Activated naive CD4-positive, alpha-beta T cell treated with Interleukin-2 at 50 U/mL for 16 hours (primary cell): Measurements from ENCODE around the gene ABL1.
A peak's percentile ranks its signal among the peaks of the same experiment; 100 is the strongest.
"Not testable (repeated sequence)": the region's sequence is repeated elsewhere in the genome, so short reads cannot be mapped to it uniquely, and the experiment has no call there.

ENCODE experiments used
- DNase-seq: peaks from one replicate; pipeline ENCODE4 v3.0.0-alpha.2; 2020

ABL1 gene

GRCh38 chr9:130834371-130835336 is at the start of gene ABL1:
Gene ABL1 (plus strand): TSS chr9:130835254. CDS start chr9:130835447, 193 bp downstream.
- peak; percentile 67 for DNase-seq

DNA sequence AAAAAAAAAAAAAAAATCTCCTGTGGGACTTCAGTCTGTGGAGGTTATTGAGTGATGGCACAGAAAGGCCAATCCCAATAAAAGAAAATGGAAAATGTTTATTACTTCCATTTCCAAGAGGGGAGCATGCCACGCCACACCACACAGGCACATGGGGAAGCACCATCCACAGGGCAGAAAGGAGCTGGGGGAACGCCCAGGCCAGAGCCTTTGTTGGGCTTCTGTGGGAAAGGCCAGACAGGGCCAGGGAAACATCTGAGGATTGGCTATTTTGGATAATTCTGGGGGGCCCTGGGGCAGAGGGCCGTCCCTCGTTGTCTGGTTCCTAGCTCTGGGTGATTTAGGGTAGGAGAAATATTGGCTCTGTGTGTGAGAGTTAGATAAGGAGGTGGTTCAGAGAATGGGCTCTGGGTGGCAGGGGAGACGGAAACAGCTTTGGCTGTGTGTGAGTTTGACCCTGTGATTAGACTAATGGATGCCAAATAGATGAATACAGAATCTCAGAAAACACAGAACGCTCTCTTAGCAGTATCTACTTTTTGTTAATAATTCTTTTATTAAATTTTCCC is 49.0 kb upstream of the ABL1 start:
- no peak for DNase-seq

- no peak for DNase-seq
These were observed 48.5 kb upstream of the ABL1 start for GRCh38 chr9:130786526-130786925.

- DNase-seq = no peak
These were observed 45.0 kb upstream of the ABL1 start for GRCh38 chr9:130789747-130790672.

GRCh38 chr9:130791303-130791894 is 43.7 kb upstream of the ABL1 start:
- no peak for DNase-seq

DNA sequence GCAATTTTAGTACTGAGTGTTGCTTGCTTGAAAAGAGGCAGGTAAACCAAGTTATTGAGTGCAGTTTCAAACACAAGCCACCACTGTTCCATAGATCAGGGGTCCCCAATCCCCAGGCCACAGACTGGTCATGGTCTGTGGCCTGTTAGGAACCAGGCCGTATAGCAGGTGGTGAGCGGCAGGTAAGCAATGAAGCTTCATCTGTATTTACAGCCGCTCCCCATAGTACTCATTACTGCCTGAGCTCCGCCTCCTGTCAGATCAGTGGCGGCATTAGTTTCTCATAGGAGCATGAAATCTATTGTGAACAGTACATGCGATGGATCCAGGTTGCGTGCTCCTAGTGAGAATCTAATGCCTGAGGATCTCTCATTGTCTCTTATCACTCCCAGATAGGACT is 41.5 kb upstream of the ABL1 start:
- no peak for DNase-seq

DNA sequence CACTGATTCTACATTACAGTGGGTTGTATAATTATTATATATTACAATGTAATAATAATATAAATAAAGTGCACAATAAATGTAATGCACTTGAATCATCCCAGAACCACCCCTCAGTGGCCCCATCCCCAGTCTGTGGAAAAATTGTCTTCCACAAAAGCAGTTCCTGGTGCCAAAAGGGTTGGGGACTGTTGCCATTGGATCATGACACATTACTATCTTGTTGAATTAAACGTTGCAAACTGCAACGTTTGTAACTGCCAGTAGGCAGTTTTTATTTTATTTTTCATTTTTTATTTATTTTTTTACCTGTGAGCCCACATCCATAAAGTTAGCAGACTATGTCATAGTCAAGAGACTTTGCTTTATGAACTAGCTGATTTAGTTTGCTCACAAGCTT is 41.0 kb upstream of the ABL1 start:
- DNase-seq = not testable (repeated sequence)

- DNase-seq = not testable (repeated sequence)
These were observed 40.6 kb upstream of the ABL1 start for GRCh38 chr9:130794423-130794822.

GRCh38 chr9:130794923-130795495 is 40.0 kb upstream of the ABL1 start:
- DNase-seq = no peak

- not testable (repeated sequence) for DNase-seq
These were observed 31.9 kb upstream of the ABL1 start for GRCh38 chr9:130803116-130803515.

GRCh38 chr9:130805510-130806326 is 29.3 kb upstream of the ABL1 start:
- no peak for DNase-seq

DNA sequence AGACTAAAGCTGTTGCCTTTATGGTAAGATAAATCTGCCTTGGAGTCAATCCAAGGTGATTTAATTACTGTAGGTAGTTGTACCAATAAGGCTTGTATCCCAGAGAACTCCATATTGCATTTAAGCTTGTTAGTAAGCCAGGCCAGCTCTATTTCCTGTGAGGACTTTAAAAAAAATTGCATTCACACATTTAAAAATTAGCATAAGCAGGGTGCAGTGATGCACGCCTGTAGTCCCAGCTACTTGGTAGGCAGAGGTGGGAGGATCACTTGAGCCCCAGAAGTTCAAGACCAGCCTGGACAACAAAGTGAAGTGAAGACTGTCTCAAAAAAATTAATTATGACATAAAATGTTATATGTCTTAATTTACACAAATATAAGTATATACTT is 28.7 kb upstream of the ABL1 start:
- no peak for DNase-seq

- DNase-seq = no peak
These were observed 24.4 kb upstream of the ABL1 start for GRCh38 chr9:130810609-130811136.

GRCh38 chr9:130815242-130815808 is 19.7 kb upstream of the ABL1 start:
- no peak for DNase-seq

DNA sequence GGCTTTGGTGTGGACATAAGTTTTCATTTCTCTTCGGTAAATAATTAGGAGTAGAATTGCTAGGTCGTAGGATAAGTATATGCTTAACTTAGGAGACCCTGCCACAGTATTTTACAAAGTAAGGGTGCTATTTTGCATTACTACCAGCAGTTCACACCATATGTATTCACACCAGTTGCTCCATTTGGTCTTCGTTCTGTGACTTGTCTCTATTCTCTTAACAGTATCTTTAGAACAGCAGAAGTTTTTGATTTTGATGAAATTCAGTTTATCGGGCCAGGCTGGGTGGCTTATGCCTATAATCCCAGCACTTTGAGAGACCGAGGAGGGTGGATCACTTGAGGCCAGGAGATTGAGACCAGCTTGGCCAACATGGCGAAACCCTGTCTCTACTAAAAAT is 17.1 kb upstream of the ABL1 start:
- no peak for DNase-seq

DNA sequence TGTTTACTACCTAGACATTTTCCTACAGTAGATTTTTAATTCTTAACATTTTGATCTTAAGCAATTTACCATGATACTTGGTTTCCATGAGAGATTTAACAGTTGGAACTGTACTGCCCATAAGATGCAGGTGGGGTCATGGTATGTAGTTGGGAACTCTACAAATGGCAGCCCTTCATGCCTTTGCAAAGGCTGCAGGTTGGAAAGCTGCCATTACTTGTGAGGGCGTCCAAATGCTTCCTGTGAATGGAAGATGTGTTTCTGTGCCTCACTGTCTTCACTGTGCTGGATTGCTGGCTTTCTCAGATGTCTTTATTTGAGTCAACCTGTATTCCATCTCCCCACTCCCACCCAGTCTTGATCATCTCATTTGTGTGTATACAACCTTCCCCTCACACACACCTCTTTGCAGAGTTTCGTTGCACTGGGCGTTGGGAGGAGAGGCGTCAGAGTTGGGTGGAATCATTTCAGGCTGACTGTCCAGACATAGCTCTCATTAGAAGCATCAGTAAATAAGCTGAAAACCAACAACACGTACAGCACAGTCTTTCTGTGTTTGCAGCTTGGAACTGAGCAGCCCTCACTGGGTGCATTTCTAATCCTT is 14.8 kb upstream of the ABL1 start:
- no peak for DNase-seq

DNA sequence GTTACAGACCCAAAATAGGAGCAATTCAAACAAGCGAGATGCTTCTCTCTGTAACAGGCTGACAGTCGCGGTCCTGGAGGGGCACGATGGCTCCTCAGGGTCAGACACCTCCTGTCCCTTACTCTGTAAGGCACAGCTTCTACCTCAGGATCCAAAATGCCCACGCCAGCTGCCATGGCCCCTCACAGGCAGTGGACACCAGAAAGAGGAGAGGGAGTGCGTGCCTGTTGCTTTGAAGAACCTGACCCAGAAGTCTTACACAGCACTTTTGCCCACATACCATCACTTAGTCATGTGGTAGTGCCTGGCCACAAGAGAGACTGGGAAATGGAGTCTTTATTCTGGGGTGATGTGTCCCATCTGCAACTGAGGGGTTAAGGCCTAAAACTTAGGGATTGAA is 11.6 kb upstream of the ABL1 start:
- no peak for DNase-seq

DNA sequence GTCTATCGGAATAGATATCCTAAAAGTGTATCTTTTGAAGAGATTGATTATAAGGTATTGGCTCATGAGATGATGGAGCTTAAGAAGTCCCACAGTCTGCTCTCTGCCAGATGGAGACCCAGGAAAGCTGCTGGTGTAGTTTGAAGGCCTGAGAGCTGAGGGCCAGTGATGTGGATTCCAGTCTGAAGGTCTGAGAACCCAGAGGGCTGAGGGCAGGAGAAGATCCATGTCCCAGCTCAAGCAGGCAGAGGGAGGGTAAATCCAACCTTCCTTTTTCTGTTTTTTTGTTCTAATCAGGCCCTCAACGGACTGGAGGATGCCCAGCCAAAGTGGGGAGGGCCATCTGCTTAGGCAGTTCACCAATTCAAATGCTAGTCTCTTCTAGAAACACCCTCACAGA is 11.0 kb upstream of the ABL1 start:
- no peak for DNase-seq

- no peak for DNase-seq
These were observed 10.3 kb upstream of the ABL1 start for GRCh38 chr9:130824643-130825350.

GRCh38 chr9:130825351-130825651 is 9.8 kb upstream of the ABL1 start:
- no peak for DNase-seq
